ENCODE results near the gene ANKH. TPM values are rescaled to one million over a fixed set of nuclear protein-coding genes. Genes with fewer than 3 reads are reported as not detected.

The ANKH gene
- total and polyA plus RNA-seq, 10 of the 15 experiments (the other 5 are each of a cell fraction or from before 2014, with no cell fraction given): 2.1 to 43.9 (median 14.4) TPM

DNA sequence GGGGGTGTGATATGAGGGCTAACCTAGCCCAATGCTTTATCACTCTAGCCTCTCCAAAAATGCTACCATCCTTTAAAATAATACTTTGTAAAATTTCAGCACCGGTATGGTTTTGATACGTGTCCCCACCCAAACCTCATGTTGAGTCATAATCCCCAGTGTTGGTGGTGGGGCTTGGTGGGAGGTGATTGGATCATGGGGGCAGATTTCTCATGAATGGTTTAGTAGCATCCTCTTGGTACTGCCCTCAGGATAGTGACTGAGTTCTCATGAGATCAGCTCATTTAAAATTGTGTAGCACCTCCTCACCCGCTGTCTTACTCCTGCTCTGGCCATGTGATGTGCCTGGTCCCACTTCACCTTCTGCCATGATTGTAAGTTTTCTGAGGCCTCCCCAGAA, 35.0 kb upstream of the ANKH start:
- Histone ChIP-seq H3K4me2 (ENCODE audit: control insufficient read depth, insufficient read depth) (no peak overlapping the region), H4K20me1 (ENCODE audit: control insufficient read depth, insufficient read depth) (no peaks in the 10 kb centered on the region), H3K4me3 (no peak overlapping the region), H3K79me2 (ENCODE audit: control insufficient read depth, insufficient read depth, low read length) (no peaks in the 10 kb centered on the region), H3K9ac (ENCODE audit: control insufficient read depth, insufficient read depth, low read length) (no peak overlapping the region), H3K27ac (ENCODE audit: control insufficient read depth, insufficient read depth) (no peak overlapping the region), H3K4me1 (ENCODE audit: control insufficient read depth, insufficient read depth, low read length) (no peaks in the 10 kb centered on the region), H2AFZ (ENCODE audit: control insufficient read depth, low read depth, low read length) (no peak overlapping the region), H3K27me3 (replicated peaks in 1 of 2; ENCODE audit: control insufficient read depth in 2 of 2, insufficient read depth in 2 of 2, low read length in 1 of 2) (no peaks in the 10 kb centered on the region; a peak in 1 of 4 replicates), H3K36me3 (ENCODE audit: control insufficient read depth in 2 of 2, insufficient read depth in 2 of 2, low read length in 1 of 2) (no peaks in the 10 kb centered on the region), H3K9me3 (replicated peaks; ENCODE audit: control insufficient read depth, insufficient read depth, low read length) (no peaks in the 10 kb centered on the region)
- no peak for DNase-seq (ENCODE audit: low read depth, low spot score)
- ChIA-PET POLR2A (interaction anchor here (0.8 kb wide), 1 partner anchor 10 kb away, joined by 3 read pairs; no protein-coding TSS in a partner anchor), RAD21 (ENCODE audit: unreplicated experiment) (no interaction called here), SMC1A (ENCODE audit: uncharacterized antibody, unreplicated experiment) (no interaction called here), CTCF (no interaction called here)
- TF ChIP-seq SMC3 (IDR thresholded peaks at IDR 0.05; ENCODE audit: borderline replicate concordance, low read length) (no peak), ZNF207 (IDR thresholded peaks at IDR 0.05; ENCODE audit: borderline replicate concordance) (no peak), FOXM1 (IDR thresholded peaks at IDR 0.05; ENCODE audit: low read depth, low read length) (no peak)
- TF ChIP-seq, protein P1, sequence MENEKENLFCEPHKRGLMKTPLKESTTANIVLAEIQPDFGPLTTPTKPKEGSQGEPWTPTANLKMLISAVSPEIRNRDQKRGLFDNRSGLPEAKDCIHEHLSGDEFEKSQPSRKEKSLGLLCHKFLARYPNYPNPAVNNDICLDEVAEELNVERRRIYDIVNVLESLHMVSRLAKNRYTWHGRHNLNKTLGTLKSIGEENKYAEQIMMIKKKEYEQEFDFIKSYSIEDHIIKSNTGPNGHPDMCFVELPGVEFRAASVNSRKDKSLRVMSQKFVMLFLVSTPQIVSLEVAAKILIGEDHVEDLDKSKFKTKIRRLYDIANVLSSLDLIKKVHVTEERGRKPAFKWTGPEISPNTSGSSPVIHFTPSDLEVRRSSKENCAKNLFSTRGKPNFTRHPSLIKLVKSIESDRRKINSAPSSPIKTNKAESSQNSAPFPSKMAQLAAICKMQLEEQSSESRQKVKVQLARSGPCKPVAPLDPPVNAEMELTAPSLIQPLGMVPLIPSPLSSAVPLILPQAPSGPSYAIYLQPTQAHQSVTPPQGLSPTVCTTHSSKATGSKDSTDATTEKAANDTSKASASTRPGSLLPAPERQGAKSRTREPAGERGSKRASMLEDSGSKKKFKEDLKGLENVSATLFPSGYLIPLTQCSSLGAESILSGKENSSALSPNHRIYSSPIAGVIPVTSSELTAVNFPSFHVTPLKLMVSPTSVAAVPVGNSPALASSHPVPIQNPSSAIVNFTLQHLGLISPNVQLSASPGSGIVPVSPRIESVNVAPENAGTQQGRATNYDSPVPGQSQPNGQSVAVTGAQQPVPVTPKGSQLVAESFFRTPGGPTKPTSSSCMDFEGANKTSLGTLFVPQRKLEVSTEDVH (IDR thresholded peaks at IDR 0.05; ENCODE audit: low read depth, partially characterized antibody): no peak
- TF ChIP-seq, protein P2, sequence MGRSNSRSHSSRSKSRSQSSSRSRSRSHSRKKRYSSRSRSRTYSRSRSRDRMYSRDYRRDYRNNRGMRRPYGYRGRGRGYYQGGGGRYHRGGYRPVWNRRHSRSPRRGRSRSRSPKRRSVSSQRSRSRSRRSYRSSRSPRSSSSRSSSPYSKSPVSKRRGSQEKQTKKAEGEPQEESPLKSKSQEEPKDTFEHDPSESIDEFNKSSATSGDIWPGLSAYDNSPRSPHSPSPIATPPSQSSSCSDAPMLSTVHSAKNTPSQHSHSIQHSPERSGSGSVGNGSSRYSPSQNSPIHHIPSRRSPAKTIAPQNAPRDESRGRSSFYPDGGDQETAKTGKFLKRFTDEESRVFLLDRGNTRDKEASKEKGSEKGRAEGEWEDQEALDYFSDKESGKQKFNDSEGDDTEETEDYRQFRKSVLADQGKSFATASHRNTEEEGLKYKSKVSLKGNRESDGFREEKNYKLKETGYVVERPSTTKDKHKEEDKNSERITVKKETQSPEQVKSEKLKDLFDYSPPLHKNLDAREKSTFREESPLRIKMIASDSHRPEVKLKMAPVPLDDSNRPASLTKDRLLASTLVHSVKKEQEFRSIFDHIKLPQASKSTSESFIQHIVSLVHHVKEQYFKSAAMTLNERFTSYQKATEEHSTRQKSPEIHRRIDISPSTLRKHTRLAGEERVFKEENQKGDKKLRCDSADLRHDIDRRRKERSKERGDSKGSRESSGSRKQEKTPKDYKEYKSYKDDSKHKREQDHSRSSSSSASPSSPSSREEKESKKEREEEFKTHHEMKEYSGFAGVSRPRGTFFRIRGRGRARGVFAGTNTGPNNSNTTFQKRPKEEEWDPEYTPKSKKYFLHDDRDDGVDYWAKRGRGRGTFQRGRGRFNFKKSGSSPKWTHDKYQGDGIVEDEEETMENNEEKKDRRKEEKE (IDR thresholded peaks at IDR 0.05): no peak
- TF ChIP-seq, protein P3, sequence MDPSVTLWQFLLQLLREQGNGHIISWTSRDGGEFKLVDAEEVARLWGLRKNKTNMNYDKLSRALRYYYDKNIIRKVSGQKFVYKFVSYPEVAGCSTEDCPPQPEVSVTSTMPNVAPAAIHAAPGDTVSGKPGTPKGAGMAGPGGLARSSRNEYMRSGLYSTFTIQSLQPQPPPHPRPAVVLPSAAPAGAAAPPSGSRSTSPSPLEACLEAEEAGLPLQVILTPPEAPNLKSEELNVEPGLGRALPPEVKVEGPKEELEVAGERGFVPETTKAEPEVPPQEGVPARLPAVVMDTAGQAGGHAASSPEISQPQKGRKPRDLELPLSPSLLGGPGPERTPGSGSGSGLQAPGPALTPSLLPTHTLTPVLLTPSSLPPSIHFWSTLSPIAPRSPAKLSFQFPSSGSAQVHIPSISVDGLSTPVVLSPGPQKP (IDR thresholded peaks at IDR 0.05; ENCODE audit: low read depth, low read length): no peak
- TF ChIP-seq, protein P4, sequence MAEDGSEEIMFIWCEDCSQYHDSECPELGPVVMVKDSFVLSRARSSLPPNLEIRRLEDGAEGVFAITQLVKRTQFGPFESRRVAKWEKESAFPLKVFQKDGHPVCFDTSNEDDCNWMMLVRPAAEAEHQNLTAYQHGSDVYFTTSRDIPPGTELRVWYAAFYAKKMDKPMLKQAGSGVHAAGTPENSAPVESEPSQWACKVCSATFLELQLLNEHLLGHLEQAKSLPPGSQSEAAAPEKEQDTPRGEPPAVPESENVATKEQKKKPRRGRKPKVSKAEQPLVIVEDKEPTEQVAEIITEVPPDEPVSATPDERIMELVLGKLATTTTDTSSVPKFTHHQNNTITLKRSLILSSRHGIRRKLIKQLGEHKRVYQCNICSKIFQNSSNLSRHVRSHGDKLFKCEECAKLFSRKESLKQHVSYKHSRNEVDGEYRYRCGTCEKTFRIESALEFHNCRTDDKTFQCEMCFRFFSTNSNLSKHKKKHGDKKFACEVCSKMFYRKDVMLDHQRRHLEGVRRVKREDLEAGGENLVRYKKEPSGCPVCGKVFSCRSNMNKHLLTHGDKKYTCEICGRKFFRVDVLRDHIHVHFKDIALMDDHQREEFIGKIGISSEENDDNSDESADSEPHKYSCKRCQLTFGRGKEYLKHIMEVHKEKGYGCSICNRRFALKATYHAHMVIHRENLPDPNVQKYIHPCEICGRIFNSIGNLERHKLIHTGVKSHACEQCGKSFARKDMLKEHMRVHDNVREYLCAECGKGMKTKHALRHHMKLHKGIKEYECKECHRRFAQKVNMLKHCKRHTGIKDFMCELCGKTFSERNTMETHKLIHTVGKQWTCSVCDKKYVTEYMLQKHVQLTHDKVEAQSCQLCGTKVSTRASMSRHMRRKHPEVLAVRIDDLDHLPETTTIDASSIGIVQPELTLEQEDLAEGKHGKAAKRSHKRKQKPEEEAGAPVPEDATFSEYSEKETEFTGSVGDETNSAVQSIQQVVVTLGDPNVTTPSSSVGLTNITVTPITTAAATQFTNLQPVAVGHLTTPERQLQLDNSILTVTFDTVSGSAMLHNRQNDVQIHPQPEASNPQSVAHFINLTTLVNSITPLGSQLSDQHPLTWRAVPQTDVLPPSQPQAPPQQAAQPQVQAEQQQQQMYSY (CRISPR knock-in tag; IDR thresholded peaks at IDR 0.05): no peak
- WGBS (ENCODE audit: insufficient coverage, insufficient replicate concordance, low lambda C conversion rate, missing lambda C conversion rate): 27% methylated on average over 3 of the region's 3 CpGs
- no peak for FAIRE-seq
- BruUV-seq (replicated peaks): no TSS peak
- in situ Hi-C loops (cut with MboI) (no loop called here), intact Hi-C loops (cut with micrococcal nuclease; ENCODE audit: unreplicated experiment) (no loop called here)
- ATAC-seq: no peak

Data from GM12878 (cell line).